Body of pancreas (tissue), 4 donors: ENCODE measurements around the gene SALL1.

Experiments
- CTCF ChIP-seq, 7 experiments: fragments of 450-650 bp in 4 of 7; fragments of 200-600 bp in 3 of 7; sonication (generic) in 3 of 7; IDR thresholded peaks; one replicate each; pipeline ENCODE4 v1.5.1; 2016 to 2019; ENCODE audit warnings: antibody characterized with exemption in 7 of 7
- POLR2A ChIP-seq, 3 donors: fragments of 450-650 bp; IDR thresholded peaks; one replicate each; pipeline ENCODE4 v1.6.1; 2016; ENCODE audit warnings: antibody characterized with exemption in 3 of 3, mild to moderate bottlenecking in 2 of 3

GRCh38 chr16:51138178-51138577 is 12.9 kb downstream of the SALL1 start:
- TF ChIP-seq POLR2A (IDR thresholded peaks at IDR 0.05) (no peak), CTCF (IDR thresholded peaks at IDR 0.05) (no peak)
